BLaER1 treated with 17β-estradiol and CSF1 and Interleukin-3, amounts not matched to agents 10 nM and 100 nM (cell line): Measurements from ENCODE around the gene PIGW.

ENCODE experiments used
- H3K27ac ChIP-seq, 11 experiments: shearing (Covaris generic); formaldehyde crosslinking; 2 replicates each; pipeline ENCODE4 v1.8.1; 2022
- H3K27me3 ChIP-seq, 11 experiments: shearing (Covaris generic); formaldehyde crosslinking; 2 replicates each; pipeline ENCODE4 v1.8.1; 2022
- H3K36me3 ChIP-seq, 11 experiments: shearing (Covaris generic); formaldehyde crosslinking; 2 replicates each; pipeline ENCODE4 v1.8.1; 2022
- H3K4me1 ChIP-seq, 10 experiments: shearing (Covaris generic); formaldehyde crosslinking; 2 replicates each; pipeline ENCODE4 v1.8.1; 2022
- H3K4me2 ChIP-seq, 11 experiments: shearing (Covaris generic); formaldehyde crosslinking; 2 replicates each; pipeline ENCODE4 v1.8.1; 2022
- H3K4me3 ChIP-seq, 10 experiments: shearing (Covaris generic); formaldehyde crosslinking; 2 replicates each; pipeline ENCODE4 v1.8.1; 2022
- H3K9ac ChIP-seq, 11 experiments: shearing (Covaris generic); formaldehyde crosslinking; 2 replicates each; pipeline ENCODE4 v1.8.1; 2022
- H3K9me3 ChIP-seq, 11 experiments: shearing (Covaris generic); formaldehyde crosslinking; replicated peaks in 1 of 11; 2 replicates each; pipeline ENCODE4 v1.8.1; 2022
- H4K20me1 ChIP-seq, 11 experiments: shearing (Covaris generic); formaldehyde crosslinking; 2 replicates each; pipeline ENCODE4 v1.8.1; 2022
- Cebpa-rat ChIP-seq, 11 experiments: shearing (Covaris generic); IDR thresholded peaks; 2 replicates each; pipeline ENCODE4 v1.8.1; 2022

The PIGW gene

DNA sequence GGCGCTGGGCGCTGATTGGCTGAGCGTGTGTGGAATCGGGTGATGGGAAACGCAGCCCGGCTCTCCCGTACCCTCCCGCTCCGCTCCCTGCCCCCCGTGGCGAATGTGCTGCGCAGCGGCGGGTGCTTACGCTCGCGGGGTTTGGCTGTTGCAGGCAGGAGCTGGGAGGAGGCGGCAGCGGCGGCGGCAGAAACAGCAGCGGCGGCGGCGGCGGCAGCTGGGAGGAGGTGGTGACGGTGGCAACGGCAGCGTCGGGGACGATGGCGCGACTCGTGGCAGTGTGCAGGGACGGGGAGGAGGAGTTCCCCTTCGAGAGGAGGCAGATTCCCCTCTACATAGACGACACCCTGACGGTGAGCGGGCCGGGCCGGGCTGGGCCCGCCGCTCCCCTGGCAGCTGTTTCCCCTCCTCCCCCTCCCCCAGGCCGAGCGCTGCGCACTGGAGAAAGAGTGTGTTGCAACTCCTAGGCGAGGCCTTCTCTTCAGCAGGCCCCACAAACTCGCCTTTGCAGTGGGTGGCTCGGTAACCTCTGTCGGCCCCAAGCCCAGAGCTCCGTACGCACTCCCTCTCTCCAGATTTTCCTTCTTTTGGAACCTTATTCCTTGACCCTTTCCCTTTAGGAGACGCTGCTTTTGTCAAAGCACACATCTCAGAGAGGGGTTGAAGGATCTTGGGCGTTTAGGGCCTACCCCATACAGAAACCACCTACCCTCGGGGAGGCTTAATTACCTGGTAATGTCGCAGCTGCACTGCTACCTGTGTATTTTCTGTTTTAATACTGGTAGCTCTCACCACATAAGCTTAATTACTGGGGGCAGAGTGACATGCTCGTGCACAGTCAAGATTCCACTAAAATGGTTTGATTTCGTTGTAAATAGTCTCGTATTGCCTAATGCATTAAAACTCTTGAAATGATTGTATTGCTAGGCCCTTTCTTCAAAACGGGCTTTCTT, 11.0 kb downstream of the PIGW start:
- peak in 10 of 11 experiments; percentile 20 to 91 (median 81); a peak in 17 of 22 replicates for TF ChIP-seq Cebpa-rat (IDR thresholded peaks at IDR 0.05)
- Histone ChIP-seq H3K27ac (peak overlapping the region; percentile 82 to 100 (median 99)), H3K9me3 (no peaks in the 10 kb centered on the region), H3K9ac (peak overlapping the region; percentile 90 to 100 (median 99)), H3K36me3 (peaks cover 15 to 52% (median 39%) of the 10 kb centered on the region in 11 experiments; a peak in 20 of 22 replicates), H3K27me3 (no peaks in the 10 kb centered on the region), H4K20me1 (peaks cover 50 to 53% (median 52%) of the 10 kb centered on the region in 11 experiments), H3K4me3 (peak overlapping the region; percentile 74 to 98 (median 89)), H3K4me1 (peaks cover 39 to 57% (median 45%) of the 10 kb centered on the region in 10 experiments), H3K4me2 (peak overlapping the region; percentile 85 to 100 (median 90))

DNA sequence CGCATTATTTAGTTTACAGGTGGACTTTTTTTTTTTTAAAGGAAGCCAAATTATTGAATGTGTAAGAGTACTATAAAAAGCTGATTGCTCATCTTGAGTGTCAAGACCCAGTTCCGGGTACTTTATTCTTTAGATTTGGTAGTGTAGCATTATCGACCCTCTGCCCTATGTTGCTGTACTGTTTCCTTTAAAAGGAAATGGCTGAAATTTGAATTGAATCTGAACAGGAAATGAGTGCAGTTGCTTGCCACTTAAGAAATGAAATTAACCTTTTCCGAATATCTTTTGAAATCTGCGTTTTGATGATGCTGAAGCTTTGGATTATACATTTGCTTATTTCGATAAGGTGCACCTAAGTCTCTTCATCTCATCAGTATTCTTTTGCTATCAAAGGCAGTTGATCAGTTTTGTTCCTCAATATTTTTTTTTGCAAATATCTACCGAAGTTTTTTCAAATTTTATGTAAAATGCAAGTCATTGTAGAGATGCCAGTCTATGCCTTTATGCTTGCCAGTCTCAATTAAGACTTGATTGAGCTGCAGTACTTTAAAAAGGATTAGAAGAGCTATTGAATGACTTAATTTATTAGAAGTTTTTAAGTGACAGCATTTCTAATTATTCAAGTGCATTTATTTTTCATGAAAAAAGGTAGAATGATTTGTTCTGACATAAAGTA, 11.8 kb downstream of the PIGW start:
- Histone ChIP-seq H3K9me3 (no peaks in the 10 kb centered on the region), H3K36me3 (peaks cover 16 to 57% (median 44%) of the 10 kb centered on the region in 11 experiments; a peak in 20 of 22 replicates), H3K4me2 (peak overlapping the region; percentile 85 to 100 (median 90)), H3K27ac (peak overlapping the region; percentile 82 to 100 (median 99); a peak in 21 of 22 replicates), H3K4me3 (peak overlapping the region; percentile 74 to 98 (median 89)), H3K4me1 (peaks cover 45 to 65% (median 51%) of the 10 kb centered on the region in 10 experiments), H3K9ac (peak overlapping the region; percentile 90 to 100 (median 99)), H3K27me3 (no peaks in the 10 kb centered on the region), H4K20me1 (peaks cover 58 to 62% (median 60%) of the 10 kb centered on the region in 11 experiments)
- TF ChIP-seq Cebpa-rat (IDR thresholded peaks at IDR 0.05) = no peak

DNA sequence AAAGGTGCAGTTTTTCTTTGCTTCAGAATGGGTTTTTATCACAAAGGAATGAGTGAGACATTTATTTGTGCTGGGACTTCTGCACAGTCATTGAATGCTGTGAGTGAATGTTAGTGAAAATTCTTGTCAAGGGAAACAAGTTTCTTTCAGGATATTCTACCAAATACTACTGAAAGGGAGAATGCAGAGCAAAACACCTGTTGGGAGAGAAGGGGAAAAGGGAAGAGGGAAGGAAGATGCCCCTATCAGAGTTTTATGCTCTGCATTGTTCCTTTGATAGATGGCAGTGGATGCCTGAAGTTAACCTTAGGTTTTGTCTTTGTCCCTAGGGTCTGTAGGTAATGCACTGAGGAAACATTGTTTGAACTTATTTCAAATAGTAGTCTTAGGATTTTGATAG, 13.0 kb downstream of the PIGW start:
- Histone ChIP-seq H3K4me3 (peak overlapping the region in 9 of 10 experiments; percentile 74 to 98 (median 90); a peak in 9 of 20 replicates), H3K36me3 (peaks cover 16 to 69% (median 48%) of the 10 kb centered on the region in 11 experiments; a peak in 21 of 22 replicates), H3K27me3 (no peaks in the 10 kb centered on the region), H3K27ac (peak overlapping the region in 4 of 11 experiments; percentile 98 to 100 (median 99); a peak in 6 of 22 replicates), H4K20me1 (peaks cover 70 to 74% (median 73%) of the 10 kb centered on the region in 11 experiments), H3K4me2 (peak overlapping the region; percentile 85 to 100 (median 90)), H3K9ac (peak overlapping the region; percentile 90 to 100 (median 99); a peak in 19 of 22 replicates), H3K9me3 (no peaks in the 10 kb centered on the region), H3K4me1 (peaks cover 45 to 66% (median 51%) of the 10 kb centered on the region in 10 experiments)
- no peak for TF ChIP-seq Cebpa-rat (IDR thresholded peaks at IDR 0.05)

DNA sequence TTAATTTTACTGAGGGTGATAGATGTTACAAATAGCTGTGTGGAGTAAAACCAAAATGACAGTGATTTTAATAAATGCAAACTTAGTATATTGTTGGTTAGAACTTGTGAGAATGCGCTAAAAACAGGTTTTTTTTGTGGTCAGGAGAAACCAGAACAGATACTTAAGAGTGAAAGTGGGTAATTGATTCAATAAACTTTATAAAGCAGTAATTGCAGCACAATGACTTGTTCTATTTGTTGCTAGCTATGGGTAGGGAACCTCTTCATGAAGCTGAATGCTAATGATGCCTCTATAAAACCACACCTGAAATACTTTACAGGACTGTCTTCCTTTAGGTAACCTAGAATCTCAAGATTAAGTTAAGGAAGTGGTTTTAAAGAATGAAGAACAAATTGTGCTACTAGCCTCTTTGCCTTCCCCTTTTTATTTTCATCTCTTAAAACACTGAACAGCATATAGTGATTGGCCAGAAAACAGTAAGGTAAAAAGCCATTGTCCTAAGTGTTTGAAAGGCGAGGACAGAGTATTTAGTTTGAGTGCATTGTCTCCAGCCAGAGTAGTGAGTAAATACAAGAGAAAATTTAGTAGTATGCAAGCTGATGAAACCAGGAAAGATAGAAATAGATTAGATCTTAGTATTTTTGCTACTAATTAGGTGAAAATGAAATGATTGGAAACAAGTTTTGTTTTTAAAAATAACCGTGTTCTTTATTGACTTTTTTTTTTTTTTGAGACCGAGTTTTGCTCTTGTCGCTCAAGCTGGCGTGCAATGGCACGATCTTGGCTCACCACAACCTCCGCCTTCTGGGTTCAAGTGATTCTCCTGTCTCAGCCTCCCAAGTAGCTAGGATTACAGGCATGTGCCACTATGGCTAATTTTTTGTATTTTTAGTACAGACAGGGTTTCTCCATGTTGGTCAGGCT, 16.0 kb downstream of the PIGW start:
- TF ChIP-seq Cebpa-rat (IDR thresholded peaks at IDR 0.05) = no peak
- Histone ChIP-seq H3K27me3 (no peaks in the 10 kb centered on the region), H3K9me3 (no peaks in the 10 kb centered on the region), H3K36me3 (peaks cover 31 to 99% (median 66%) of the 10 kb centered on the region in 11 experiments), H3K9ac (no peak overlapping the region; a peak in 1 of 22 replicates), H3K4me3 (no peak overlapping the region), H3K4me1 (peaks cover 35 to 59% (median 42%) of the 10 kb centered on the region in 10 experiments), H3K4me2 (peak overlapping the region in 10 of 11 experiments; percentile 1 to 100 (median 49); a peak in 16 of 22 replicates), H3K27ac (peak overlapping the region in 3 of 11 experiments; percentile 19 to 51 (median 24); a peak in 3 of 22 replicates), H4K20me1 (peaks cover 97 to 100% (median 100%) of the 10 kb centered on the region in 11 experiments)

DNA sequence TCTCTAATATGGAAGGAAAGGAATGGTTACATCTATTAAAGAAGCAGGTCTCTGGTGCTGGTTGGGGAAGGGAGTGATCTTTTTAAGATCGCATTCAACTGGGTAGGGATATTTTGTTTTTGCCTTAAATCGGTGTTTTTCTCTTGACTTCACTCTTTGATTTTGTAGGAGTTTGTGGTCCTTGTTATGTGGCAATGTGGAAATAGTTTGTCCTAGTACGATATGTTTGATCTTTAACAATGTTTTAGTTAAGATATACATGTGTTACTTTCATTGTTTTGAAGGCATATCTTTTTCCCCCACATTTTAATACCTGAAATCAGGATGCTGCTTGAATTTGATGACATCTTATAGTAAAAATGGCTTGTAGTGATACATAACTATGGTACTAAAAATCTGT, 18.7 kb downstream of the PIGW start:
- peaks cover 48 to 100% (median 76%) of the 10 kb centered on the region in 11 experiments for H3K36me3 ChIP-seq
- no peak overlapping the region for H3K9ac ChIP-seq
- peaks cover 79 to 100% (median 98%) of the 10 kb centered on the region in 11 experiments for H4K20me1 ChIP-seq
- H3K4me3 ChIP-seq = no peak overlapping the region
- H3K27ac ChIP-seq = no peak overlapping the region
- no peaks in the 10 kb centered on the region for H3K9me3 ChIP-seq
- H3K4me1 ChIP-seq = peaks cover 18 to 38% (median 24%) of the 10 kb centered on the region in 10 experiments
- H3K4me2 ChIP-seq = no peak overlapping the region
- H3K27me3 ChIP-seq = no peaks in the 10 kb centered on the region
- TF ChIP-seq Cebpa-rat (IDR thresholded peaks at IDR 0.05) = no peak

DNA sequence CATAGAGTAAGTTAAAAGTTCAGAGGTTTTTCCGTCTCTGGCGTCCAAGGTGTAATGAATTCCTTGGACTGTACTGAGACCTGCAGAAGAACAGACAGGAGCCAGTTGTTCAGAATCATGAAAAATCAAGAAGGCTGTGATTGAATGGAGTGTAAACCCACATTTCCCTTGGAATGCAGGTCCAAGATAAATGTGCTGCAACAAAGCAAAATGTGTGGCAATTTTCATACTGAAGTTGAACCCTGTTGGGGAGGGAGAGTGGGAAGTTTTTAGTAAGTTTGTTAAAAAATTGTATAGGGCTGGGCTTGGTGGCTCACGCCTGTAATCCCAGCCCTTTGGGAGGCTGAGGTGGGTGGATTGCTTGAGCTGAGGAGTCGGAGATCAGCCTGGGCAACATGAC, 31.3 kb downstream of the PIGW start:
- no peak overlapping the region for H3K4me2 ChIP-seq
- TF ChIP-seq Cebpa-rat (IDR thresholded peaks at IDR 0.05) = no peak
- H3K27me3 ChIP-seq = no peaks in the 10 kb centered on the region
- no peaks in the 10 kb centered on the region for H3K4me1 ChIP-seq
- no peak overlapping the region for H3K9ac ChIP-seq
- peaks cover 53 to 99% (median 91%) of the 10 kb centered on the region in 11 experiments for H4K20me1 ChIP-seq
- no peak overlapping the region for H3K4me3 ChIP-seq
- H3K36me3 ChIP-seq = peaks cover 97 to 100% (median 100%) of the 10 kb centered on the region in 11 experiments
- no peak overlapping the region for H3K27ac ChIP-seq
- no peaks in the 10 kb centered on the region for H3K9me3 ChIP-seq

DNA sequence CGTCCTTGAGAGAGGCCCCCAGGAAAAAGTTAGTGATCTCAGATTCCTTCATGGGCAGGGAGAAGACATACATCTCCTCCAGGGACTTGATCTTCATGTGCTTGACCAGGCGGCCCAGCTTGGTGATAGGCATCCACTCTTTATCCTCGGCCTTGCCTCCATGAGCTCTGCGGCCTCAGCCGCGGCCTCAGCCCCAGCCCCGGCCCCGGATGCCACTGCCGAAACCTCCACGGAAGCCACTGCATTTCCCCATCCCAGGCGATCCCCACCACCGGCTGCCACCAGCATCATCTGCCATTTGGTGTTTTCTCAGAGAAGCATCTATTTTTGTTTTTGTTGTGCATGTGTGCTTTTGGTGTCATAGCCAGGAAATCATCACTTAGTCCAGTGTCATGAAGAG, 40.2 kb downstream of the PIGW start:
- Histone ChIP-seq H3K4me3 (no peak overlapping the region), H3K27me3 (no peaks in the 10 kb centered on the region), H3K4me2 (no peak overlapping the region), H3K36me3 (peaks cover 88 to 97% (median 91%) of the 10 kb centered on the region in 11 experiments), H3K27ac (no peak overlapping the region), H3K9me3 (no peaks in the 10 kb centered on the region), H3K9ac (no peak overlapping the region), H3K4me1 (no peaks in the 10 kb centered on the region), H4K20me1 (peaks cover 62 to 96% (median 89%) of the 10 kb centered on the region in 11 experiments)
- no peak for TF ChIP-seq Cebpa-rat (IDR thresholded peaks at IDR 0.05)

DNA sequence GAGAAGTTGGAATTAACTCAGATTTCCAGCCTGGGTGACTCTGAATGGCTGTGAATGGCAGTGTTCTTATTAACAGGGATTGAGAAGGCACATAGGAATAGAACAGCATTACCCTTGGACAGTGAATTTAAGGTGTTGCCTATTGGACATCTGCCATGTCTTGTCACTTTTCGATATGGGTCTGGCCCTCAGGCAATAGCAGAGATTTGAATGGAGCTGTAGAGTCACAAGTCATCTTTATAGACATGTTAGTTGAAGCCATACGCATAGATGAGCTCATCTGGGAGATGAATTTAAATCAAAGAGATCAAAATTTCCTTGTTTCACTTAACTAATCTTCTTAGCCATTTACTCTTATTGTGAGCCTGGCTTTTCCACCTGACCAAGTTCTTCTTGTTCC, 42.0 kb downstream of the PIGW start:
- Histone ChIP-seq H3K4me3 (no peak overlapping the region), H3K27ac (no peak overlapping the region), H3K9ac (no peak overlapping the region), H3K4me1 (no peaks in the 10 kb centered on the region), H3K27me3 (no peaks in the 10 kb centered on the region), H3K36me3 (peaks cover 88 to 97% (median 91%) of the 10 kb centered on the region in 11 experiments), H3K4me2 (no peak overlapping the region), H4K20me1 (peaks cover 56 to 86% (median 80%) of the 10 kb centered on the region in 11 experiments), H3K9me3 (no peaks in the 10 kb centered on the region)
- no peak for TF ChIP-seq Cebpa-rat (IDR thresholded peaks at IDR 0.05)
